IPS DF 6.9 (cell line): ENCODE measurements around the gene RAB23.
A peak's percentile ranks its signal among the peaks of the same experiment; 100 is the strongest.

Source experiments
- DNase-seq: peaks from one replicate; pipeline ENCODE4 v3.0.0-alpha.2; 2013; ENCODE audit warnings: low read depth, low spot score
- H3K27ac ChIP-seq: one replicate; pipeline ENCODE4 v1.5.1; 2013; ENCODE audit warnings: low read length, control low read depth
- H3K27me3 ChIP-seq: 2 replicates; pipeline ENCODE4 v1.6.1; 2013; ENCODE audit warnings: mild to moderate bottlenecking, low read length; ENCODE audit not compliant: control insufficient read depth, insufficient read depth
- H3K36me3 ChIP-seq: 2 replicates; pipeline ENCODE4 v1.6.1; 2013; ENCODE audit warnings: low read length; ENCODE audit not compliant: control insufficient read depth, insufficient read depth
- H3K4me1 ChIP-seq: 2 replicates; pipeline ENCODE4 v1.6.1; 2013; ENCODE audit warnings: low read length; ENCODE audit not compliant: control insufficient read depth, insufficient read depth
- H3K4me3 ChIP-seq: 2 replicates; pipeline ENCODE4 v1.5.1; 2013; ENCODE audit warnings: mild to moderate bottlenecking, low read length
- H3K9me3 ChIP-seq: 2 replicates; pipeline ENCODE4 v1.6.1; 2013; ENCODE audit warnings: low read length, inconsistent platforms; ENCODE audit not compliant: control insufficient read depth, insufficient read depth
- WGBS: extraction: QIAGEN DNeasy Blood & Tissue Kit; methylation state at CpG from one replicate; pipeline ENCODE4 v1.1.7; 2013; ENCODE audit warnings: mixed read lengths, missing lambda C conversion rate; ENCODE audit not compliant: insufficient read length, insufficient coverage; 5-methylcytosine and 5-hydroxymethylcytosine counted together

Gene RAB23

GRCh38 chr6:57180596-57180995, 41.5 kb downstream of the RAB23 start:
- Histone ChIP-seq H3K4me3 (no peak overlapping the region), H3K27me3 (no peaks in the 10 kb centered on the region), H3K36me3 (peaks cover 4% of the 10 kb centered on the region; the same call in 1 of the 2 replicates), H3K4me1 (peaks cover 1% of the 10 kb centered on the region; the same call in 1 of the 2 replicates), H3K9me3 (no peaks in the 10 kb centered on the region), H3K27ac (no peak overlapping the region)
- WGBS = no CpG with 5 or more reads among the region's 3 CpGs
- no peak for DNase-seq

- no CpG with 5 or more reads among the region's 11 CpGs for WGBS
- no peaks in the 10 kb centered on the region for H3K9me3 ChIP-seq
- H3K36me3 ChIP-seq = no peaks in the 10 kb centered on the region; the same call in 1 of the 2 replicates
- peaks cover 1% of the 10 kb centered on the region; the same call in 1 of the 2 replicates for H3K4me1 ChIP-seq
- DNase-seq = no peak
- no peaks in the 10 kb centered on the region for H3K27me3 ChIP-seq
- H3K27ac ChIP-seq = no peak overlapping the region
- H3K4me3 ChIP-seq = no peak overlapping the region
Observed at GRCh38 chr6:57177545-57178265, 44.4 kb downstream of the RAB23 start.

GRCh38 chr6:57174511-57174907, 47.6 kb downstream of the RAB23 start:
- no peaks in the 10 kb centered on the region for H3K36me3 ChIP-seq
- H3K4me1 ChIP-seq = peaks cover 1% of the 10 kb centered on the region; the same call in 1 of the 2 replicates
- H3K27ac ChIP-seq = no peak overlapping the region
- no peaks in the 10 kb centered on the region for H3K9me3 ChIP-seq
- no CpG with 5 or more reads among the region's 3 CpGs for WGBS
- H3K4me3 ChIP-seq = no peak overlapping the region
- no peaks in the 10 kb centered on the region for H3K27me3 ChIP-seq
- DNase-seq = no peak

- H3K4me1 ChIP-seq = peaks cover 1% of the 10 kb centered on the region; the same call in 1 of the 2 replicates
- no peak overlapping the region; the same call in 1 of the 2 replicates for H3K4me3 ChIP-seq
- DNase-seq = no peak
- H3K27me3 ChIP-seq = no peaks in the 10 kb centered on the region
- H3K9me3 ChIP-seq = no peaks in the 10 kb centered on the region
- H3K27ac ChIP-seq = no peak overlapping the region
- no CpG with 5 or more reads among the region's 5 CpGs for WGBS
- no peaks in the 10 kb centered on the region for H3K36me3 ChIP-seq
Observed at GRCh38 chr6:57173886-57174510, 48.1 kb downstream of the RAB23 start.

GRCh38 chr6:57173056-57173885, 48.8 kb downstream of the RAB23 start:
- Histone ChIP-seq H3K27me3 (no peaks in the 10 kb centered on the region), H3K4me1 (peaks cover 1% of the 10 kb centered on the region; the same call in 1 of the 2 replicates), H3K36me3 (no peaks in the 10 kb centered on the region), H3K4me3 (peak overlapping the region; percentile 57; the same call in 1 of the 2 replicates), H3K27ac (no peak overlapping the region), H3K9me3 (no peaks in the 10 kb centered on the region)
- DNase-seq = no peak
- WGBS = no CpG with 5 or more reads among the region's 19 CpGs

- no peak within 1 kb of the TSS for H3K27ac ChIP-seq
- no CpG with 5 or more reads among the region's 97 CpGs for WGBS
- peak; percentile 68 for DNase-seq
- H3K9me3 ChIP-seq = no peaks in the 10 kb centered on the region
- H3K27me3 ChIP-seq = no peaks in the 10 kb centered on the region
- peaks cover 1% of the 10 kb centered on the region; the same call in 1 of the 2 replicates for H3K4me1 ChIP-seq
- peak within 1 kb of the TSS; percentile 57; the same call in 1 of the 2 replicates for H3K4me3 ChIP-seq
- H3K36me3 ChIP-seq = no peaks in the 10 kb centered on the region
Observed at GRCh38 chr6:57172136-57173055, 49.7 kb downstream of the RAB23 start, which contains the start of gene BAG2. Gene BAG2 (plus strand): TSS chr6:57172326. CDS start chr6:57172698, 372 bp downstream.

GRCh38 chr6:57165080-57165479, 57.0 kb downstream of the RAB23 start:
- no CpG with 5 or more reads among the region's 1 CpG for WGBS
- no peak for DNase-seq
- Histone ChIP-seq H3K27me3 (no peaks in the 10 kb centered on the region), H3K4me3 (no peak overlapping the region), H3K27ac (no peak overlapping the region), H3K9me3 (no peaks in the 10 kb centered on the region), H3K36me3 (no peaks in the 10 kb centered on the region; the same call in 1 of the 2 replicates), H3K4me1 (no peaks in the 10 kb centered on the region)

- no peaks in the 10 kb centered on the region for H3K4me1 ChIP-seq
- H3K4me3 ChIP-seq = no peak overlapping the region
- H3K27me3 ChIP-seq = no peaks in the 10 kb centered on the region
- H3K9me3 ChIP-seq = no peaks in the 10 kb centered on the region
- WGBS = no CpG with 5 or more reads among the region's 2 CpGs
- DNase-seq = no peak
- H3K36me3 ChIP-seq = no peaks in the 10 kb centered on the region; the same call in 1 of the 2 replicates
- H3K27ac ChIP-seq = no peak overlapping the region
Observed at GRCh38 chr6:57163956-57164355, 58.2 kb downstream of the RAB23 start.

GRCh38 chr6:57162516-57162915, 59.6 kb downstream of the RAB23 start:
- Histone ChIP-seq H3K4me1 (no peaks in the 10 kb centered on the region), H3K27ac (no peak overlapping the region), H3K27me3 (no peaks in the 10 kb centered on the region), H3K4me3 (no peak overlapping the region), H3K36me3 (no peaks in the 10 kb centered on the region; the same call in 1 of the 2 replicates), H3K9me3 (no peaks in the 10 kb centered on the region)
- DNase-seq = no peak
- no CpG with 5 or more reads among the region's 3 CpGs for WGBS
